Breast epithelium (tissue), 3 donors: ENCODE data around the gene EHD4.

Experiments
- CTCF ChIP-seq, 3 donors: fragments of 450-650 bp; IDR thresholded peaks; one replicate each; pipeline ENCODE4 v1.5.1; 2016 to 2017; ENCODE audit warnings: antibody characterized with exemption in 3 of 3, mild to moderate bottlenecking in 3 of 3, moderate library complexity in 3 of 3
- POLR2A ChIP-seq: fragments of 450-650 bp; IDR thresholded peaks from one replicate; pipeline ENCODE4 v1.6.1; 2016; ENCODE audit warnings: antibody characterized with exemption, mild to moderate bottlenecking, moderate library complexity

GRCh38 chr15:42007386-42007785, 35.0 kb upstream of the EHD4 start:
- TF ChIP-seq CTCF (IDR thresholded peaks at IDR 0.05) (no peak), POLR2A (no peak)
